GM23338 (cell line): ENCODE measurements around the gene LRBA. TPM values are rescaled to one million over a fixed set of nuclear protein-coding genes. Genes with fewer than 3 reads are reported as not detected.

Source experiments
- ATAC-seq: fragments of 200-7000 bp; cut with Tn5 transposase; 3 replicates; pipeline ENCODE4 v1.9.1; 2020
- DNase-seq: peaks from one replicate; pipeline ENCODE4 v3.0.0-alpha.2; 2015; ENCODE audit warnings: low spot score
- H2AFZ ChIP-seq: fragments of 200-600 bp; sonication (generic); 2 replicates; pipeline ENCODE4 v1.8.0; 2016; ENCODE audit warnings: antibody characterized with exemption, mild to moderate bottlenecking, moderate library complexity
- H3F3A ChIP-seq: fragments of 200-600 bp; sonication (generic); replicated peaks from 2 replicates; pipeline ENCODE4 v1.8.0; 2017; ENCODE audit warnings: antibody characterized with exemption, mixed run types, low read depth
- H3K27ac ChIP-seq: fragments of 200-600 bp; sonication (generic); 2 replicates; pipeline ENCODE4 v1.6.1; 2016; ENCODE audit warnings: low read depth
- H3K27me3 ChIP-seq: fragments of 200-600 bp; sonication (generic); 2 replicates; pipeline ENCODE4 v1.8.0; 2016; ENCODE audit warnings: mild to moderate bottlenecking, mixed run types, moderate library complexity; ENCODE audit not compliant: insufficient read depth
- H3K36me3 ChIP-seq: fragments of 200-600 bp; sonication (generic); 2 replicates; pipeline ENCODE4 v1.8.0; 2016; ENCODE audit warnings: mild to moderate bottlenecking; ENCODE audit not compliant: insufficient read depth
- H3K4me1 ChIP-seq: fragments of 200-600 bp; sonication (generic); 2 replicates; pipeline ENCODE4 v1.8.0; 2016; ENCODE audit warnings: mild to moderate bottlenecking, moderate library complexity; ENCODE audit not compliant: insufficient read depth
- H3K4me2 ChIP-seq: fragments of 200-600 bp; sonication (generic); 2 replicates; pipeline ENCODE4 v1.7.1; 2017; ENCODE audit warnings: mixed run types
- H3K4me3 ChIP-seq: fragments of 200-600 bp; sonication (generic); 2 replicates; pipeline ENCODE4 v1.6.1; 2016; ENCODE audit warnings: mixed run types
- H3K79me2 ChIP-seq: fragments of 200-600 bp; sonication (generic); replicated peaks from 2 replicates; pipeline ENCODE4 v1.8.0; 2017; ENCODE audit warnings: mild to moderate bottlenecking; ENCODE audit not compliant: insufficient read depth
- H3K9me2 ChIP-seq: fragments of 200-600 bp; sonication (generic); 2 replicates; pipeline ENCODE4 v1.8.0; 2017; ENCODE audit not compliant: insufficient read depth
- H4K20me1 ChIP-seq: fragments of 200-600 bp; sonication (generic); replicated peaks from 2 replicates; pipeline ENCODE4 v1.8.0; 2017; ENCODE audit warnings: mild to moderate bottlenecking; ENCODE audit not compliant: insufficient read depth
- H3K27ac Mint-ChIP-seq: 2 replicates; pipeline ENCODE4 v1.8.0; 2020; ENCODE audit warnings: inconsistent platforms, mild to moderate bottlenecking, moderate library complexity, mixed read lengths
- H3K27me3 Mint-ChIP-seq: 3 replicates; pipeline ENCODE4 v1.8.0; 2022; ENCODE audit warnings: low read depth, mild to moderate bottlenecking, moderate library complexity, mixed read lengths, inconsistent platforms; ENCODE audit not compliant: insufficient read depth, poor library complexity
- H3K36me3 Mint-ChIP-seq: 3 replicates; pipeline ENCODE4 v1.8.0; 2021; ENCODE audit warnings: low read depth, mild to moderate bottlenecking, inconsistent platforms, moderate library complexity, mixed read lengths
- H3K4me1 Mint-ChIP-seq: 3 replicates; pipeline ENCODE4 v1.8.0; 2020; ENCODE audit warnings: mild to moderate bottlenecking, inconsistent platforms, mixed read lengths
- H3K4me3 Mint-ChIP-seq: 3 replicates; pipeline ENCODE4 v1.8.0; 2021; ENCODE audit warnings: moderate library complexity, mild to moderate bottlenecking, inconsistent platforms, mixed read lengths
- H3K9me3 Mint-ChIP-seq: 3 replicates; pipeline ENCODE4 v1.8.0; 2020; ENCODE audit warnings: moderate library complexity, mild to moderate bottlenecking, inconsistent platforms, mixed read lengths
- CREB1 ChIP-seq: fragments of 250-450 bp; sonication (Bioruptor Pico); IDR thresholded peaks from 2 replicates; pipeline ENCODE4 v1.5.0; 2020; ENCODE audit warnings: low read depth, mild to moderate bottlenecking, moderate library complexity
- EZH2 ChIP-seq: fragments of 200-600 bp; sonication (generic); IDR thresholded peaks from one replicate; pipeline ENCODE4 v1.8.0; 2017; ENCODE audit warnings: antibody characterized with exemption, mild to moderate bottlenecking, low read depth; ENCODE audit not compliant: unreplicated experiment
- EZH2phosphoT487 ChIP-seq: fragments of 200-600 bp; sonication (generic); IDR thresholded peaks from one replicate; pipeline ENCODE4 v1.8.1; 2018; ENCODE audit warnings: antibody characterized with exemption; ENCODE audit not compliant: unreplicated experiment
- JUNB ChIP-seq: IDR thresholded peaks from one replicate; pipeline ENCODE4 v1.6.1; 2016; ENCODE audit warnings: antibody characterized with exemption; ENCODE audit not compliant: unreplicated experiment
- NANOG ChIP-seq: IDR thresholded peaks from 2 replicates; pipeline ENCODE4 v1.6.1; 2016; ENCODE audit warnings: antibody characterized with exemption, borderline replicate concordance
- POLR2AphosphoS5 ChIP-seq: IDR thresholded peaks from 2 replicates; pipeline ENCODE4 v1.6.1; 2016; ENCODE audit warnings: antibody characterized with exemption, low read depth
- STAT1 ChIP-seq: IDR thresholded peaks from one replicate; pipeline ENCODE4 v1.6.1; 2016; ENCODE audit warnings: antibody characterized with exemption; ENCODE audit not compliant: unreplicated experiment
- ZNF114 ChIP-seq: fragments of 250-450 bp; sonication (Bioruptor Pico); IDR thresholded peaks from 2 replicates; pipeline ENCODE4 v1.5.0; 2020; ENCODE audit warnings: mild to moderate bottlenecking, moderate library complexity
- ZNF331 ChIP-seq: fragments of 250-450 bp; sonication (Bioruptor Pico); IDR thresholded peaks from 2 replicates; pipeline ENCODE4 v1.5.0; 2020; ENCODE audit warnings: low read depth, mild to moderate bottlenecking, moderate library complexity
- polyA plus RNA-seq: library from polyadenylated mRNA; unstranded; fragments of >200 nt; fragmentation: Nextera tagmentation; extraction: Ambion mirVana; gene quantifications from 2 replicates; pipeline ENCODE4 v1.2.1, GENCODE V29; 2016
- total RNA-seq: library from RNA; depleted of rRNA; stranded (reverse); fragments of >200 nt; shearing (Covaris generic); gene quantifications from 2 replicates; pipeline ENCODE4 v1.2.3, GENCODE V29; 2014
- TF ChIP-seq, protein P1 (sequence below): fragments of 250-450 bp; sonication (Bioruptor Pico); IDR thresholded peaks from 2 replicates; pipeline ENCODE4 v1.5.0; 2020; ENCODE audit warnings: mild to moderate bottlenecking, moderate library complexity
- TF ChIP-seq, protein P2 (sequence below): IDR thresholded peaks from one replicate; pipeline ENCODE4 v1.6.1; 2018; ENCODE audit warnings: antibody characterized with exemption; ENCODE audit not compliant: unreplicated experiment
- TF ChIP-seq, protein P3 (sequence below), 2 experiments: fragments of 200-600 bp in 1 of 2; sonication (generic) in 1 of 2; conservative IDR thresholded peaks; 2 replicates each; pipeline versions ENCODE4 v1.5.1 to v1.6.1; 2016 to 2017; ENCODE audit warnings: antibody characterized with exemption in 2 of 2, low read depth in 2 of 2, mild to moderate bottlenecking in 2 of 2, moderate library complexity in 1 of 2
- TF ChIP-seq, protein P4 (sequence below): IDR thresholded peaks from 2 replicates; pipeline ENCODE4 v1.6.1; 2016; ENCODE audit warnings: antibody characterized with exemption

The LRBA gene
- total and polyA plus RNA-seq, 2 experiments from 2014 or later: 23.3 to 126 TPM

GRCh38 chr4:150379454-150379853 is 635.6 kb downstream of the LRBA start:
- Histone ChIP-seq H3K27me3 (no peaks in the 10 kb centered on the region), H3K9me2 (no peaks in the 10 kb centered on the region), H3F3A (no peaks in the 10 kb centered on the region), H3K4me1 (peaks cover 10% of the 10 kb centered on the region), H3K36me3 (no peaks in the 10 kb centered on the region), H2AFZ (no peak overlapping the region), H3K4me3 (no peak overlapping the region), H3K4me2 (no peak overlapping the region), H3K79me2 (no peaks in the 10 kb centered on the region), H4K20me1 (no peaks in the 10 kb centered on the region), H3K27ac (no peak overlapping the region)
- peaks cover 16% of the 10 kb centered on the region for H3K4me1 Mint-ChIP-seq
- H3K27ac Mint-ChIP-seq: no peak overlapping the region
- no peak overlapping the region for H3K4me3 Mint-ChIP-seq
- H3K36me3 Mint-ChIP-seq: peaks cover 3% of the 10 kb centered on the region; the same call in 1 of the 3 replicates
- DNase-seq: no peak
- TF ChIP-seq POLR2AphosphoS5 (no peak), NANOG (no peak), JUNB (no peak), CREB1 (no peak), EZH2 (no peak), EZH2phosphoT487 (no peak), ZNF114 (no peak), ZNF331 (no peak), STAT1 (no peak)
- TF ChIP-seq, protein P1, sequence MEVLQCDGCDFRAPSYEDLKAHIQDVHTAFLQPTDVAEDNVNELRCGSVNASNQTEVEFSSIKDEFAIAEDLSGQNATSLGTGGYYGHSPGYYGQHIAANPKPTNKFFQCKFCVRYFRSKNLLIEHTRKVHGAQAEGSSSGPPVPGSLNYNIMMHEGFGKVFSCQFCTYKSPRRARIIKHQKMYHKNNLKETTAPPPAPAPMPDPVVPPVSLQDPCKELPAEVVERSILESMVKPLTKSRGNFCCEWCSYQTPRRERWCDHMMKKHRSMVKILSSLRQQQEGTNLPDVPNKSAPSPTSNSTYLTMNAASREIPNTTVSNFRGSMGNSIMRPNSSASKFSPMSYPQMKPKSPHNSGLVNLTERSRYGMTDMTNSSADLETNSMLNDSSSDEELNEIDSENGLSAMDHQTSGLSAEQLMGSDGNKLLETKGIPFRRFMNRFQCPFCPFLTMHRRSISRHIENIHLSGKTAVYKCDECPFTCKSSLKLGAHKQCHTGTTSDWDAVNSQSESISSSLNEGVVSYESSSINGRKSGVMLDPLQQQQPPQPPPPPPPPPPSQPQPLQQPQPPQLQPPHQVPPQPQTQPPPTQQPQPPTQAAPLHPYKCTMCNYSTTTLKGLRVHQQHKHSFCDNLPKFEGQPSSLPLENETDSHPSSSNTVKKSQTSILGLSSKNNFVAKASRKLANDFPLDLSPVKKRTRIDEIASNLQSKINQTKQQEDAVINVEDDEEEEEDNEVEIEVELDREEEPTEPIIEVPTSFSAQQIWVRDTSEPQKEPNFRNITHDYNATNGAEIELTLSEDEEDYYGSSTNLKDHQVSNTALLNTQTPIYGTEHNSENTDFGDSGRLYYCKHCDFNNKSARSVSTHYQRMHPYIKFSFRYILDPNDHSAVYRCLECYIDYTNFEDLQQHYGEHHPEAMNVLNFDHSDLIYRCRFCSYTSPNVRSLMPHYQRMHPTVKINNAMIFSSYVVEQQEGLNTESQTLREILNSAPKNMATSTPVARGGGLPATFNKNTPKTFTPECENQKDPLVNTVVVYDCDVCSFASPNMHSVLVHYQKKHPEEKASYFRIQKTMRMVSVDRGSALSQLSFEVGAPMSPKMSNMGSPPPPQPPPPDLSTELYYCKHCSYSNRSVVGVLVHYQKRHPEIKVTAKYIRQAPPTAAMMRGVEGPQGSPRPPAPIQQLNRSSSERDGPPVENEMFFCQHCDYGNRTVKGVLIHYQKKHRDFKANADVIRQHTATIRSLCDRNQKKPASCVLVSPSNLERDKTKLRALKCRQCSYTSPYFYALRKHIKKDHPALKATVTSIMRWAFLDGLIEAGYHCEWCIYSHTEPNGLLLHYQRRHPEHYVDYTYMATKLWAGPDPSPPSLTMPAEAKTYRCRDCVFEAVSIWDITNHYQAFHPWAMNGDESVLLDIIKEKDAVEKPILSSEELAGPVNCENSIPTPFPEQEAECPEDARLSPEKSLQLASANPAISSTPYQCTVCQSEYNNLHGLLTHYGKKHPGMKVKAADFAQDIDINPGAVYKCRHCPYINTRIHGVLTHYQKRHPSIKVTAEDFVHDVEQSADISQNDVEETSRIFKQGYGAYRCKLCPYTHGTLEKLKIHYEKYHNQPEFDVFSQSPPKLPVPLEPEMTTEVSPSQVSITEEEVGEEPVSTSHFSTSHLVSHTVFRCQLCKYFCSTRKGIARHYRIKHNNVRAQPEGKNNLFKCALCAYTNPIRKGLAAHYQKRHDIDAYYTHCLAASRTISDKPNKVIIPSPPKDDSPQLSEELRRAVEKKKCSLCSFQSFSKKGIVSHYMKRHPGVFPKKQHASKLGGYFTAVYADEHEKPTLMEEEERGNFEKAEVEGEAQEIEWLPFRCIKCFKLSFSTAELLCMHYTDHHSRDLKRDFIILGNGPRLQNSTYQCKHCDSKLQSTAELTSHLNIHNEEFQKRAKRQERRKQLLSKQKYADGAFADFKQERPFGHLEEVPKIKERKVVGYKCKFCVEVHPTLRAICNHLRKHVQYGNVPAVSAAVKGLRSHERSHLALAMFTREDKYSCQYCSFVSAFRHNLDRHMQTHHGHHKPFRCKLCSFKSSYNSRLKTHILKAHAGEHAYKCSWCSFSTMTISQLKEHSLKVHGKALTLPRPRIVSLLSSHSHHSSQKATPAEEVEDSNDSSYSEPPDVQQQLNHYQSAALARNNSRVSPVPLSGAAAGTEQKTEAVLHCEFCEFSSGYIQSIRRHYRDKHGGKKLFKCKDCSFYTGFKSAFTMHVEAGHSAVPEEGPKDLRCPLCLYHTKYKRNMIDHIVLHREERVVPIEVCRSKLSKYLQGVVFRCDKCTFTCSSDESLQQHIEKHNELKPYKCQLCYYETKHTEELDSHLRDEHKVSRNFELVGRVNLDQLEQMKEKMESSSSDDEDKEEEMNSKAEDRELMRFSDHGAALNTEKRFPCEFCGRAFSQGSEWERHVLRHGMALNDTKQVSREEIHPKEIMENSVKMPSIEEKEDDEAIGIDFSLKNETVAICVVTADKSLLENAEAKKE: no peak
- TF ChIP-seq, protein P2, sequence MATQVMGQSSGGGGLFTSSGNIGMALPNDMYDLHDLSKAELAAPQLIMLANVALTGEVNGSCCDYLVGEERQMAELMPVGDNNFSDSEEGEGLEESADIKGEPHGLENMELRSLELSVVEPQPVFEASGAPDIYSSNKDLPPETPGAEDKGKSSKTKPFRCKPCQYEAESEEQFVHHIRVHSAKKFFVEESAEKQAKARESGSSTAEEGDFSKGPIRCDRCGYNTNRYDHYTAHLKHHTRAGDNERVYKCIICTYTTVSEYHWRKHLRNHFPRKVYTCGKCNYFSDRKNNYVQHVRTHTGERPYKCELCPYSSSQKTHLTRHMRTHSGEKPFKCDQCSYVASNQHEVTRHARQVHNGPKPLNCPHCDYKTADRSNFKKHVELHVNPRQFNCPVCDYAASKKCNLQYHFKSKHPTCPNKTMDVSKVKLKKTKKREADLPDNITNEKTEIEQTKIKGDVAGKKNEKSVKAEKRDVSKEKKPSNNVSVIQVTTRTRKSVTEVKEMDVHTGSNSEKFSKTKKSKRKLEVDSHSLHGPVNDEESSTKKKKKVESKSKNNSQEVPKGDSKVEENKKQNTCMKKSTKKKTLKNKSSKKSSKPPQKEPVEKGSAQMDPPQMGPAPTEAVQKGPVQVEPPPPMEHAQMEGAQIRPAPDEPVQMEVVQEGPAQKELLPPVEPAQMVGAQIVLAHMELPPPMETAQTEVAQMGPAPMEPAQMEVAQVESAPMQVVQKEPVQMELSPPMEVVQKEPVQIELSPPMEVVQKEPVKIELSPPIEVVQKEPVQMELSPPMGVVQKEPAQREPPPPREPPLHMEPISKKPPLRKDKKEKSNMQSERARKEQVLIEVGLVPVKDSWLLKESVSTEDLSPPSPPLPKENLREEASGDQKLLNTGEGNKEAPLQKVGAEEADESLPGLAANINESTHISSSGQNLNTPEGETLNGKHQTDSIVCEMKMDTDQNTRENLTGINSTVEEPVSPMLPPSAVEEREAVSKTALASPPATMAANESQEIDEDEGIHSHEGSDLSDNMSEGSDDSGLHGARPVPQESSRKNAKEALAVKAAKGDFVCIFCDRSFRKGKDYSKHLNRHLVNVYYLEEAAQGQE: no peak
- TF ChIP-seq, protein P3, sequence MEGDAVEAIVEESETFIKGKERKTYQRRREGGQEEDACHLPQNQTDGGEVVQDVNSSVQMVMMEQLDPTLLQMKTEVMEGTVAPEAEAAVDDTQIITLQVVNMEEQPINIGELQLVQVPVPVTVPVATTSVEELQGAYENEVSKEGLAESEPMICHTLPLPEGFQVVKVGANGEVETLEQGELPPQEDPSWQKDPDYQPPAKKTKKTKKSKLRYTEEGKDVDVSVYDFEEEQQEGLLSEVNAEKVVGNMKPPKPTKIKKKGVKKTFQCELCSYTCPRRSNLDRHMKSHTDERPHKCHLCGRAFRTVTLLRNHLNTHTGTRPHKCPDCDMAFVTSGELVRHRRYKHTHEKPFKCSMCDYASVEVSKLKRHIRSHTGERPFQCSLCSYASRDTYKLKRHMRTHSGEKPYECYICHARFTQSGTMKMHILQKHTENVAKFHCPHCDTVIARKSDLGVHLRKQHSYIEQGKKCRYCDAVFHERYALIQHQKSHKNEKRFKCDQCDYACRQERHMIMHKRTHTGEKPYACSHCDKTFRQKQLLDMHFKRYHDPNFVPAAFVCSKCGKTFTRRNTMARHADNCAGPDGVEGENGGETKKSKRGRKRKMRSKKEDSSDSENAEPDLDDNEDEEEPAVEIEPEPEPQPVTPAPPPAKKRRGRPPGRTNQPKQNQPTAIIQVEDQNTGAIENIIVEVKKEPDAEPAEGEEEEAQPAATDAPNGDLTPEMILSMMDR (conservative IDR thresholded peaks at IDR 0.05; ENCODE audit: low read depth in 2 of 2): no peak
- TF ChIP-seq, protein P4, sequence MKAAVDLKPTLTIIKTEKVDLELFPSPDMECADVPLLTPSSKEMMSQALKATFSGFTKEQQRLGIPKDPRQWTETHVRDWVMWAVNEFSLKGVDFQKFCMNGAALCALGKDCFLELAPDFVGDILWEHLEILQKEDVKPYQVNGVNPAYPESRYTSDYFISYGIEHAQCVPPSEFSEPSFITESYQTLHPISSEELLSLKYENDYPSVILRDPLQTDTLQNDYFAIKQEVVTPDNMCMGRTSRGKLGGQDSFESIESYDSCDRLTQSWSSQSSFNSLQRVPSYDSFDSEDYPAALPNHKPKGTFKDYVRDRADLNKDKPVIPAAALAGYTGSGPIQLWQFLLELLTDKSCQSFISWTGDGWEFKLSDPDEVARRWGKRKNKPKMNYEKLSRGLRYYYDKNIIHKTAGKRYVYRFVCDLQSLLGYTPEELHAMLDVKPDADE: no peak
- peaks cover 6% of the 10 kb centered on the region for H3K27me3 Mint-ChIP-seq
- no peaks in the 10 kb centered on the region for H3K9me3 Mint-ChIP-seq
- no peak for ATAC-seq
